MM.1S (cell line): ENCODE data around the gene COL7A1.

ENCODE experiments used
- CTCF ChIP-seq: fragments of 300-600 bp; sonication (generic); IDR thresholded peaks from 2 replicates; pipeline ENCODE4 v1.5.1; 2016; ENCODE audit warnings: antibody characterized with exemption, low read length, mixed read lengths
- EZH2 ChIP-seq: fragments of 300-600 bp; sonication (generic); optimal IDR thresholded peaks from 2 replicates; pipeline ENCODE3; 2017; ENCODE audit warnings: low read depth, mild to moderate bottlenecking, antibody characterized with exemption, low read length, mixed read lengths

GRCh38 chr3:48621461-48621869 lies 26.3 kb upstream of the COL7A1 start, which contains the start of gene TMEM89:
- TF ChIP-seq CTCF = no peak
- no peak for TF ChIP-seq EZH2
